ENCODE measurements around the gene METTL16. TPM values are rescaled to one million over a fixed set of nuclear protein-coding genes. Genes with fewer than 3 reads are reported as not detected.

The METTL16 gene
- total RNA-seq, 4 donors from 2014 or later: 16.1 to 141 (median 19.8) TPM

DNA sequence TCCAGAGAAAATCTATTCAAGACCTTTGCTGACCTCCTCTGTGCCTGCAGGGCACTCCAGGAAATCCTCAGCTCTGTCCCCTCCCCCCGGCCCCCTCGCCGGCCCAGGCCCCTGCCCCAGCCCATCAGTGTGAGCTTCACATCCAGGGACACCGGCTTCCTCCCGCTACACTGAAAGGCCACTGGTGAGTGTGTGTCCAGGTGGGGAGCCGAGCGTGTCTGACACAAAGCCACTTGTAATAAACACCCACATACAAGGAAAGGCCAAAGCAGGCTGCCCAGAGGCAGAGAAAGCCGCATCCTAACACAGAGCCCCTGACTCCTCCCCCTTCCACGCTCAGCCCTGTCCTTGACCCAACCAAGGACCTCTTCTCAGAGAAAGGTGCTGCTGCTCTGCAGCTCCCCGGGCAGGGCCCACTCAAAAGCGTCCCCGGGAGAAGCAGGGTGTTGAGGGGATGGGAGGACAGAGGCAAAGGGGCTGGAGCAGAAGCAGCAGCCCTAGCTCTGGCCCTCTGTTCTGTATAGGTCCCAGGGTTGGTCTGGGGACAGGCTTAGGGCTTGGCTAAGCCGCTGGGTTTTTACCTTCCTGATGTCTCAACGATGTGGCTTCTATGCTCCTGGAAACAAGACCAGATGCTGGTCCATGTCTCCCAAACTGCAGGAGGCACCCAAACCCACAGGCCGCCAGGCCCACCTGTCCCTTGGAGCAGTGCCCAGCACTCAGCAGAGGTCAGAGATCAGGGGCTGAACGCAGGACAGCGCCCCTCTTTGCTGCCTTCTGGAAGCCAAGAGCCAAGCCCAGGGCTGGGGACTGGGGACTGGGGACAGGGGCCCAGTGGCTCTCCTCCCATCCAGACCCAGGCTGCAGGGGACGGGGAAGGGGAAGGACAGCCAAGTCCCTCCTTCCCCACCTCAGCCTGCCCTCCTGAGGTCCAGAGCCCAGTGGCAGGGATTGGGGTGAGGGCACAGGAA is 126.2 kb downstream of the METTL16 start:
- WGBS, 2 donors (ENCODE audit: low coverage in 1 of 2): 89% methylated on average over 9 of the region's 18 CpGs; no CpG with 5 or more reads in 1 of the 2 donors
- intact Hi-C loops (cut with DNase I; ENCODE audit: low total_unique reads): no loop called here
- no peaks in the 10 kb centered on the region for H3K27me3 ChIP-seq
- H3K4me1 ChIP-seq: peaks cover 2 to 23% (median 13%) of the 10 kb centered on the region in 4 donors
- DNase-seq: no peak
- H3K27ac ChIP-seq: peak overlapping the region in 3 of 4 donors; percentile 2 to 16 (median 13)
- H3K4me3 ChIP-seq: no peak overlapping the region
- H3K36me3 ChIP-seq: no peaks in the 10 kb centered on the region
- no peaks in the 10 kb centered on the region for H3K9me3 ChIP-seq
- TF ChIP-seq, protein P1, sequence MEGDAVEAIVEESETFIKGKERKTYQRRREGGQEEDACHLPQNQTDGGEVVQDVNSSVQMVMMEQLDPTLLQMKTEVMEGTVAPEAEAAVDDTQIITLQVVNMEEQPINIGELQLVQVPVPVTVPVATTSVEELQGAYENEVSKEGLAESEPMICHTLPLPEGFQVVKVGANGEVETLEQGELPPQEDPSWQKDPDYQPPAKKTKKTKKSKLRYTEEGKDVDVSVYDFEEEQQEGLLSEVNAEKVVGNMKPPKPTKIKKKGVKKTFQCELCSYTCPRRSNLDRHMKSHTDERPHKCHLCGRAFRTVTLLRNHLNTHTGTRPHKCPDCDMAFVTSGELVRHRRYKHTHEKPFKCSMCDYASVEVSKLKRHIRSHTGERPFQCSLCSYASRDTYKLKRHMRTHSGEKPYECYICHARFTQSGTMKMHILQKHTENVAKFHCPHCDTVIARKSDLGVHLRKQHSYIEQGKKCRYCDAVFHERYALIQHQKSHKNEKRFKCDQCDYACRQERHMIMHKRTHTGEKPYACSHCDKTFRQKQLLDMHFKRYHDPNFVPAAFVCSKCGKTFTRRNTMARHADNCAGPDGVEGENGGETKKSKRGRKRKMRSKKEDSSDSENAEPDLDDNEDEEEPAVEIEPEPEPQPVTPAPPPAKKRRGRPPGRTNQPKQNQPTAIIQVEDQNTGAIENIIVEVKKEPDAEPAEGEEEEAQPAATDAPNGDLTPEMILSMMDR (IDR thresholded peaks at IDR 0.05): no peak
- TF ChIP-seq EP300 (IDR thresholded peaks at IDR 0.05; ENCODE audit: low read depth) (no peak), POLR2A (IDR thresholded peaks at IDR 0.05) (no peak), POLR2AphosphoS5 (IDR thresholded peaks at IDR 0.05) (no peak)
- in situ Hi-C loops (cut with MboI; ENCODE audit: low pct_ligation_motif_present in 1 of 4, low pct_unique_long_range_greater_than_20kb in 1 of 4, low sequenced_read_pairs in 3 of 4): no loop called here

DNA sequence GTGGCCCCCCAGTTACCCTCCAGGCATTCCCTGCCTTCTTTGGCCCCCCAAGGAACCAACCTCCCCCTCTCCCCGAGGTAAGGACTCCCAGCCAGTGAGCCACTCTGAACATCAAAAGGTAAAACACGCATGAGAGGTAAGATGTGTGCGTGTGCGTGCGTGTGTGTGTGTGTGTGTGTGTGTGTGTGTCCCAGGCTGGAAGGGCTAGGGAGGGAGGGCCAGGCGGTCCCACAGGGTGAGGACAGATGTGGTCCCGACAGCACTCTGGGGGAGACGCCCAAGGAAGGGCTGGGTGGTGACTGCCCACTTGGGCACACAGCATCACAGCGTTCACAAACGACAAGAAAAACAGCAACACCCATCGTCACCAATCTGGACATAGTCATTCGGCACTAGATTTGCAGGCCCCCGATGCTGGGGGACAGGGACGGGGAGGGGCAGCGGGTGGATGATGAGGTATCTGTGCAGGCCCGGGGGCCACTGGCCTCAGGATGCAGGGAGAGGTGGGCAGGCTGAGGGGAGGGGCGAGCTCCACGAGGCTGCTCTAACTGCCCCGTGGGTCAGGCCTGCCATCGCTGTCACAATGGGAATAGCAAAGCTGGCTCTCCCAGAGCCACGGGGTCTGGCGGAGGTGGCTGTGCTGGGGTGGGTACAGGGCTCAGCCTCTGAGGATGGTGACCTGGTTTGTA is 127.1 kb downstream of the METTL16 start:
- intact Hi-C loops (cut with DNase I; ENCODE audit: low total_unique reads): no loop called here
- Histone ChIP-seq H3K27me3 (no peaks in the 10 kb centered on the region), H3K4me3 (no peak overlapping the region), H3K4me1 (peaks cover 0 to 19% (median 10%) of the 10 kb centered on the region in 4 donors), H3K9me3 (no peaks in the 10 kb centered on the region), H3K36me3 (no peaks in the 10 kb centered on the region), H3K27ac (no peak overlapping the region)
- no peak for DNase-seq
- in situ Hi-C loops (cut with MboI; ENCODE audit: low pct_ligation_motif_present in 1 of 4, low pct_unique_long_range_greater_than_20kb in 1 of 4, low sequenced_read_pairs in 3 of 4): loop anchor here in 2 of 4 donors (5.0 kb wide), 1 partner anchor 33 kb away; no protein-coding TSS in a partner anchor
- WGBS, 2 donors (ENCODE audit: low coverage in 1 of 2): 83% methylated on average over 22 of the region's 22 CpGs; no CpG with 5 or more reads in 1 of the 2 donors
- TF ChIP-seq POLR2A (IDR thresholded peaks at IDR 0.05) (no peak), EP300 (IDR thresholded peaks at IDR 0.05; ENCODE audit: low read depth) (no peak), POLR2AphosphoS5 (IDR thresholded peaks at IDR 0.05) (no peak)
- TF ChIP-seq, protein P1 (IDR thresholded peaks at IDR 0.05): no peak

DNA sequence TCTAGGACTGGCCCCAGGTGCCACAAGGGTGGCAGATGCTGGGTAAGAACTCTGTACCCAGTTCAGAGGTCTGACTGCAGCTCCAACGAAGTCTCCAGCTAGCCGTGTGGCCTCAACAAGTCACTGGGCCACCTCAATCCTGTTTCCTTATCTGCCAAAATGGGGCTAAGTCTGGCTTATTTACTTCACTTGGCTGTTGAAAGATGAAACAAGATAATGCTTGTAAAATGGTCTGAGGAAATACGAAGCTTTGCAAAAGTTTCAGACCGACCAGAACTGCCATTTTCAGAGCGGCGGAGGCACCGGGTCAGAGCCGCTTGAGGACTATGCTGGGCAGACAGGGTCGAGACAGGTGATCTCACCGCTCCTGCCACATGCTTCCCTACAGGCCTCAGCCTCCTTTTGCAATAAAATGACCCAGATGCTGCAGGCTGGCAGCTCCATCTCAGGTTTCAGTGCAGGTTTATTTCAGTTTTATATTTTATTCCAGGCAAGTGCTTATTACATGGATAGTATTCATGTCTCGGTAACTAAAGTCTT is 128.0 kb downstream of the METTL16 start:
- TF ChIP-seq, protein P1 (IDR thresholded peaks at IDR 0.05): no peak
- no peak for TF ChIP-seq POLR2A (IDR thresholded peaks at IDR 0.05)
- TF ChIP-seq POLR2AphosphoS5 (IDR thresholded peaks at IDR 0.05): no peak
- TF ChIP-seq EP300 (IDR thresholded peaks at IDR 0.05; ENCODE audit: low read depth): no peak
- Histone ChIP-seq H3K9me3 (no peaks in the 10 kb centered on the region), H3K36me3 (no peaks in the 10 kb centered on the region), H3K4me1 (peaks cover 0 to 19% (median 10%) of the 10 kb centered on the region in 4 donors), H3K27me3 (no peaks in the 10 kb centered on the region), H3K27ac (peak overlapping the region in 2 of 4 donors; percentile 12 to 22), H3K4me3 (no peak overlapping the region)
- no peak for DNase-seq
- intact Hi-C loops (cut with DNase I; ENCODE audit: low total_unique reads) (no loop called here), in situ Hi-C loops (cut with MboI; ENCODE audit: low pct_ligation_motif_present in 1 of 4, low pct_unique_long_range_greater_than_20kb in 1 of 4, low sequenced_read_pairs in 3 of 4) (loop anchor here in 2 of 4 donors (5.0 kb wide), 1 partner anchor 34 kb away; no protein-coding TSS in a partner anchor)
- 80 to 88% methylated on average over 3 to 11 of the region's 11 CpGs for WGBS, 2 donors (ENCODE audit: low coverage in 1 of 2)
